PC-9 (cell line): Measurements from ENCODE around the gene ADAMTS13. TPM values are rescaled to one million over a fixed set of nuclear protein-coding genes. Genes with fewer than 3 reads are reported as not detected.

Source experiments
- BruUV-seq: library from RNA; stranded (reverse); fragments of 400-500 nt; replicated peaks from 2 replicates; lab custom pipeline; 2021; lab: Mats Ljungman, UMichigan
- CTCF ChIA-PET: fragments of 300-600 bp; sonication (Branson Sonifier 250); formaldehyde crosslinking; loops from one replicate; lab custom pipeline; 2022; ENCODE audit warnings: antibody characterized with exemption; lab: Charles Lee
- POLR2A ChIA-PET: fragments of 300-600 bp; sonication (Branson Sonifier 250); formaldehyde crosslinking; loops from one replicate; lab custom pipeline; 2022; ENCODE audit warnings: antibody characterized with exemption; ENCODE audit not compliant: unreplicated experiment; lab: Charles Lee
- DNase-seq, 2 experiments: peaks; one replicate each; pipeline versions ENCODE4 v3.0.0 to v3.0.0-alpha.2; 2015 to 2022; ENCODE audit warnings: mixed read lengths in 1 of 2
- H2AFZ ChIP-seq: fragments of 200-600 bp; sonication (generic); 2 replicates; pipeline ENCODE4 v1.8.1; 2017; ENCODE audit warnings: antibody characterized with exemption
- H3F3A ChIP-seq: fragments of 200-600 bp; sonication (generic); 2 replicates; pipeline ENCODE4 v1.8.1; 2017; ENCODE audit warnings: antibody characterized with exemption, mild to moderate bottlenecking, low read depth; ENCODE audit not compliant: insufficient read depth
- H3K27ac ChIP-seq: fragments of 200-600 bp; sonication (generic); 2 replicates; pipeline ENCODE4 v1.6.1; 2016; ENCODE audit warnings: mixed run types
- H3K27me3 ChIP-seq: fragments of 200-600 bp; sonication (generic); 2 replicates; pipeline ENCODE4 v1.6.1; 2016; ENCODE audit warnings: low read depth, mixed run types; ENCODE audit not compliant: insufficient read depth
- H3K36me3 ChIP-seq: fragments of 200-600 bp; sonication (generic); 2 replicates; pipeline ENCODE4 v1.6.1; 2016; ENCODE audit warnings: low read depth, mixed run types
- H3K4me1 ChIP-seq: fragments of 200-600 bp; sonication (generic); replicated peaks from 2 replicates; pipeline ENCODE4 v1.6.1; 2016; ENCODE audit warnings: mixed run types; ENCODE audit not compliant: insufficient read depth
- H3K4me2 ChIP-seq: fragments of 200-600 bp; sonication (generic); 2 replicates; pipeline ENCODE4 v1.6.1; 2017; ENCODE audit warnings: mixed run types
- H3K4me3 ChIP-seq: fragments of 200-600 bp; sonication (generic); 2 replicates; pipeline ENCODE4 v1.6.1; 2016; ENCODE audit warnings: mixed run types
- H3K79me2 ChIP-seq: fragments of 200-600 bp; sonication (generic); 2 replicates; pipeline ENCODE4 v1.6.1; 2017; ENCODE audit warnings: low read depth, mixed run types
- H3K9me2 ChIP-seq: fragments of 200-600 bp; sonication (generic); 2 replicates; pipeline ENCODE4 v1.8.1; 2017; ENCODE audit warnings: mild to moderate bottlenecking; ENCODE audit not compliant: insufficient read depth
- H3K9me3 ChIP-seq: fragments of 200-600 bp; sonication (generic); 2 replicates; pipeline ENCODE4 v1.8.1; 2016; ENCODE audit warnings: low read depth; ENCODE audit not compliant: insufficient read depth
- H4K20me1 ChIP-seq: fragments of 200-600 bp; sonication (generic); 2 replicates; pipeline ENCODE4 v1.8.1; 2017; ENCODE audit not compliant: insufficient read depth
- CTCF ChIP-seq: fragments of 200-600 bp; sonication (generic); conservative IDR thresholded peaks from 2 replicates; pipeline ENCODE4 v1.6.1; 2017; ENCODE audit warnings: mixed run types, antibody characterized with exemption, mild to moderate bottlenecking, moderate library complexity
- EZH2 ChIP-seq: fragments of 200-600 bp; sonication (generic); IDR thresholded peaks from 2 replicates; pipeline ENCODE4 v1.8.0; 2017; ENCODE audit warnings: antibody characterized with exemption, low read depth
- intact Hi-C: fragments of 100-400 bp; cut with micrococcal nuclease; formaldehyde crosslinking; loops from one replicate; pipeline ENCODE4 v1.10.0; 2022; ENCODE audit not compliant: unreplicated experiment
- total RNA-seq: library from RNA; stranded (reverse); gene quantifications from 2 replicates; pipeline ENCODE4 v1.2.3, GENCODE V29; 2021

Gene ADAMTS13
- total RNA-seq, 1 experiment from 2014 or later = 7.1 TPM

GRCh38 chr9:133430244-133430643 lies 8.1 kb downstream of the ADAMTS13 start:
- CTCF ChIA-PET = interaction anchor here (0.6 kb wide), 2 partner anchors 29 to 123 kb away, joined by 3 to 8 read pairs; partner anchors contain the start of gene CACFD1
- H2AFZ ChIP-seq = no peak overlapping the region
- no peak overlapping the region for H3K4me3 ChIP-seq
- no peak for DNase-seq
- no peak overlapping the region for H3K4me2 ChIP-seq
- no peaks in the 10 kb centered on the region for H3K4me1 ChIP-seq
- H3F3A ChIP-seq = no peaks in the 10 kb centered on the region; the same call in 1 of the 2 replicates
- no peak for TF ChIP-seq CTCF
- no peak for TF ChIP-seq EZH2
- H3K27ac ChIP-seq = no peak overlapping the region
- H3K27me3 ChIP-seq = peaks cover 15% of the 10 kb centered on the region; the same call in 1 of the 2 replicates
- BruUV-seq = no TSS peak
- no peaks in the 10 kb centered on the region for H4K20me1 ChIP-seq
- POLR2A ChIA-PET = no interaction called here
- no peaks in the 10 kb centered on the region for H3K9me3 ChIP-seq
- intact Hi-C loops = no loop called here
- no peaks in the 10 kb centered on the region for H3K9me2 ChIP-seq
- no peaks in the 10 kb centered on the region for H3K36me3 ChIP-seq
- no peaks in the 10 kb centered on the region for H3K79me2 ChIP-seq

GRCh38 chr9:133433351-133433843 lies 11.2 kb downstream of the ADAMTS13 start:
- CTCF ChIA-PET = interaction anchor here (0.5 kb wide), 1 partner anchor 250 kb away, joined by 5 read pairs; no protein-coding TSS in a partner anchor
- Histone ChIP-seq H3K4me2 (no peak overlapping the region), H2AFZ (no peak overlapping the region)

DNA sequence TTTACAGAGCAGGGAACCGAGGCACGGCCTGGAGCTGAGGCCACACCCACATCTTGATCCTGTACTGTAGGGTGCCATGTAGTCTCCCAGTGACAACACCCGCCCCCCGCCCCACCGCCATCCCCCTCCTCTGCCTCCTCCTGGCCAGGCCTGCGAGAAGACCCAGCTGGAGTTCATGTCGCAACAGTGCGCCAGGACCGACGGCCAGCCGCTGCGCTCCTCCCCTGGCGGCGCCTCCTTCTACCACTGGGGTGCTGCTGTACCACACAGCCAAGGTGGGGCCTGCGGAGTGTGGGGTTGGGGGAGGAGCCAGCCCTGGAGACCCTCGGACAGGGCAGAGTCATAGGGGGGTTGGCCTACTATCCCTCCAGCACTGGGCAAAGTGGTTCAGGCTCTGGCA lies 14.5 kb downstream of the ADAMTS13 start:
- no peak overlapping the region for H3K27ac ChIP-seq
- no TSS peak for BruUV-seq
- CTCF ChIA-PET = no interaction called here

More at GRCh38 chr9:133433351-133433843, 11.2 kb downstream of the ADAMTS13 start:
- no peak for DNase-seq
- H3K36me3 ChIP-seq = no peaks in the 10 kb centered on the region
- H3K4me1 ChIP-seq = no peaks in the 10 kb centered on the region
- no peaks in the 10 kb centered on the region for H3K9me2 ChIP-seq
- H3K27me3 ChIP-seq = peaks cover 5% of the 10 kb centered on the region; the same call in 1 of the 2 replicates
- POLR2A ChIA-PET = no interaction called here
- intact Hi-C loops = no loop called here
- H4K20me1 ChIP-seq = no peaks in the 10 kb centered on the region
- H3F3A ChIP-seq = no peaks in the 10 kb centered on the region; the same call in 1 of the 2 replicates
- TF ChIP-seq EZH2 (no peak), CTCF (no peak)
- no peaks in the 10 kb centered on the region for H3K9me3 ChIP-seq
- no TSS peak for BruUV-seq
- no peak overlapping the region for H3K4me3 ChIP-seq
- H3K27ac ChIP-seq = no peak overlapping the region
- H3K79me2 ChIP-seq = no peaks in the 10 kb centered on the region

More for the DNA sequence above, 14.5 kb downstream of the ADAMTS13 start:
- no peaks in the 10 kb centered on the region for H3K9me3 ChIP-seq
- H3K4me2 ChIP-seq = no peak overlapping the region
- POLR2A ChIA-PET = no interaction called here
- H3K4me3 ChIP-seq = no peak overlapping the region
- intact Hi-C loops = no loop called here
- H3K27me3 ChIP-seq = peaks cover 19% of the 10 kb centered on the region; the same call in 1 of the 2 replicates
- H3K4me1 ChIP-seq = no peaks in the 10 kb centered on the region
- H3K36me3 ChIP-seq = no peaks in the 10 kb centered on the region
- TF ChIP-seq EZH2 (no peak), CTCF (no peak)
- H3K9me2 ChIP-seq = no peaks in the 10 kb centered on the region
- H4K20me1 ChIP-seq = no peaks in the 10 kb centered on the region
- no peaks in the 10 kb centered on the region for H3K79me2 ChIP-seq
- no peak overlapping the region for H2AFZ ChIP-seq
- DNase-seq = no peak
- no peaks in the 10 kb centered on the region for H3F3A ChIP-seq
